ENCODE results near the gene PNPLA6.
A peak's percentile ranks its signal among the peaks of the same experiment; 100 is the strongest.
"Not testable (repeated sequence)": the region's sequence is repeated elsewhere in the genome, so short reads cannot be mapped to it uniquely, and the experiment has no call there.

Gene PNPLA6

DNA sequence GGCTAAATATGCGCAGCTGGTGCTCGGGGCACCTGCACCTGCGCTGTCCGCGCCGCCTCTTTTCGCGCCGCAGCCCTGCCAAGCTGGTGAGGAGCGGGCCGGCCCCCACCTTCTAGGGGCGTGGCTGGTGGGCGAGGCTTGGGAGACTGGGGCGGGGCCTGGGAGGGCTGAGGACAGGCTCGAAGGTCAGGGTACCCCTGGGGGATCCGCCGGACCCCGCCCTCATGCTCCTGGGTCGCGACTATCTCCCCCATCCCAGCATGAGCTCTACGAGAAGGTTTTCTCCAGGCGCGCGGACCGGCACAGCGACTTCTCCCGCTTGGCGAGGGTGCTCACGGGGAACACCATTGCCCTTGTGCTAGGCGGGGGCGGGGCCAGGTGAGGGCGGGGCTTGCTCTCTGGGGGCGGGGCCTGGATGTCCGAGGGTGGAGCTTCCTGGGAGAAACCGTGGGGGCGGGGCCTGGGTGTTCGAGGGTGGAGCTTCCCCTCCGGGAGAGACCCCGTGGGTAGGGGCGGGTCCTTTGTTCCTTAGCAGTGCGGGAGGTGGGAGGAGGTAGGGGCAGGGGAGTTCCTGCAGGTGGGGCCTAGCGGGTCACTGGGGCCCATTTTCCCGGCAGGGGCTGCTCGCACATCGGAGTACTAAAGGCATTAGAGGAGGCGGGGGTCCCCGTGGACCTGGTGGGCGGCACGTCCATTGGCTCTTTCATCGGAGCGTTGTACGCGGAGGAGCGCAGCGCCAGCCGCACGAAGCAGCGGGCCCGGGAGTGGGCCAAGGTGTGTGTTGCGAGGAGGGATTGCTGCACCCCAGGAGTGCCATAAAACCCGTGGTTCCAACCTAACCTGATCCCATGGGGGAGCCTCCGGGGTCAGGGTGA, 19.7 kb downstream of the PNPLA6 start:
- DNase-seq (ENCODE audit: low read depth), result no peak

DNA sequence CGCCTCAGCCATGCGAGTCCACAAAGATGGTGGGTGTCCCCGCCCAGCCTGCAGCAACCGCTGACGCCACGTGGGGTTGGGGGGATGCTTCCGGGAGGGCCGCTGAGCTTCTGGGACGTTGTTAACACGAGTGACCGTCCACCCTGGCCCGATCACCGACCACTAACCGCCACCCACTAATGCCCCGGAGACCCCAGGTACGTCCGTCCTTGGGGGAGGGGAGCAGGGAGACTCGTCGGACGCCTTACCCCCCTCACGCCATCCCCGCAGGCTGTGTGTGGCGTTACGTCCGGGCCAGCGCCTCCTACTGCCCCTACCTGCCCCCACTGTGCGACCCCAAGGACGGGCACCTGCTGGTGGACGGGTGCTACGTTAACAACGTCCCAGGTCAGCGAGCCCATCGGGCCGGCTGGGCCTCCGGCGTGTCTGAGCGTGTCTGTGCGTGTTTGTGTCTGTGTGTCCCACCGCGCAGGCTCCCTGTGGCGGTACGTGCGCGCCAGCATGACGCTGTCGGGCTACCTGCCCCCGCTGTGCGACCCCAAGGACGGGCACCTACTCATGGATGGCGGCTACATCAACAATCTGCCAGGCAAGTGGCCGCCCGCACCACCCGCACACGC, 21.3 kb downstream of the PNPLA6 start:
- DNase-seq (ENCODE audit: low read depth), result no peak

DNA sequence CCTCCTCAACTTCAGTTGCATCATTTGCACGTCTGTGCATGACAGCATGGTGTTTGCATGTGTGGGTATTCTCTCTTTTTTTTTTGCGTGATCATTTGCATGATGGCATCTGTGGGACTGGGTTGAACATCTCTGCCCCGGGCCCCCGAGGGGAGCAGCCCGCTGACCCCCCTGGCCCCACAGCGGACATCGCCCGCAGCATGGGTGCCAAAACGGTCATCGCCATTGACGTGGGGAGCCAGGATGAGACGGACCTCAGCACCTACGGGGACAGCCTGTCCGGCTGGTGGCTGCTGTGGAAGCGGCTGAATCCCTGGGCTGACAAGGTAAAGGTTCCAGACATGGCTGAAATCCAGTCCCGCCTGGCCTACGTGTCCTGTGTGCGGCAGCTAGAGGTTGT, 23.1 kb downstream of the PNPLA6 start:
- no peak for DNase-seq (ENCODE audit: low read depth)

DNA sequence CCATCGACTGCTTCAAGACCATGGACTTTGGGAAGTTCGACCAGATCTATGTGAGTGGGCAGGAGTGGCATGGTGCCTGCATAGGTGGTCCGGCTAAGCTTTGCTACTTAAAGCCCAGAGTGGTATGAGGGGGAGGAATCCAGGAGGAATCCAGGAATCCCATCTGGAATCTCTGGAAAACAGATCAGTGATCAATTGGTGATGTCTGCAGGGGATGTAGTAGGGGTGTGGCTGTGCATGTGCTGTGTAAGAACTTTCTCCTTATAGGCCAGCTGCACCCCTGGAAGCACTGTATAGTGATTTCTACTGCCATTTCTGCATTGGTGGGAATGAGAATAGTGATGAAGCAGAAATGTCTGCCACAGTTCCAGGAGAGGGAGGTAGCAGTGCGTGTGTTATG, 23.6 kb downstream of the PNPLA6 start:
- no peak for DNase-seq (ENCODE audit: low read depth)

DNA sequence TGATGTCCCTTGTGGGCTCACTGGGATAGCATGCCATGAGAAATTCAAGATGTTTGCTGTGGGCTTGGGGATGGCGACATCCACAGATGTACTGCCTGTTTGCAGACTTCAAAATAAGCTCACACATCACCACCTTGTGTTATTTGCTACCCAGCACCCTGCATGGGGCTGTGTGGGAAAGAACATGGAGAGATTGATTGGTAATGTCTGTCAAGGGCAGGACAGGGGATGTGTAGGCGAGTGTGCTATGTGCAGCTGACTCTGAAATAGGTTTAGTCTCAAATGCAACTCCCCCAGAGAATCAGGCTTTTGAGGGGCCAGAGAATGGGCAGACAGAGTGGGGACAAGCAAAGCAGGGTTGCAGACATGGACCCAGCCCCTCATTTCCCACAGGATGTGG, 24.7 kb downstream of the PNPLA6 start:
- DNase-seq (ENCODE audit: low read depth), result no peak

DNA sequence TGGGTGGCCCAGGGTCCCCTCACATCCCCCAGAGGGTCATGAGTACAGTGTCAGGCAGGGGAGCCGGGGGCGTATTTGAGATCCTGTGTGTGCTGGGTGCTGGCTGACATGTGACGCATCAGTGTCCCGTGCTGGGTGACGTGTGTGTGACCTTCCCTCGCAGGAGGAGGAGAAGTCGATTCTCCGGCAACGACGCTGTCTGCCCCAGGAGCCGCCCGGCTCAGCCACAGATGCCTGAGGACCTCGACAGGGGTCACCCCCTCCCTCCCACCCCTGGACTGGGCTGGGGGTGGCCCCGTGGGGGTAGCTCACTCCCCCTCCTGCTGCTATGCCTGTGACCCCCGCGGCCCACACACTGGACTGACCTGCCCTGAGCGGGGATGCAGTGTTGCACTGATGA, 25.8 kb downstream of the PNPLA6 start:
- no peak for DNase-seq (ENCODE audit: low read depth)

DNA sequence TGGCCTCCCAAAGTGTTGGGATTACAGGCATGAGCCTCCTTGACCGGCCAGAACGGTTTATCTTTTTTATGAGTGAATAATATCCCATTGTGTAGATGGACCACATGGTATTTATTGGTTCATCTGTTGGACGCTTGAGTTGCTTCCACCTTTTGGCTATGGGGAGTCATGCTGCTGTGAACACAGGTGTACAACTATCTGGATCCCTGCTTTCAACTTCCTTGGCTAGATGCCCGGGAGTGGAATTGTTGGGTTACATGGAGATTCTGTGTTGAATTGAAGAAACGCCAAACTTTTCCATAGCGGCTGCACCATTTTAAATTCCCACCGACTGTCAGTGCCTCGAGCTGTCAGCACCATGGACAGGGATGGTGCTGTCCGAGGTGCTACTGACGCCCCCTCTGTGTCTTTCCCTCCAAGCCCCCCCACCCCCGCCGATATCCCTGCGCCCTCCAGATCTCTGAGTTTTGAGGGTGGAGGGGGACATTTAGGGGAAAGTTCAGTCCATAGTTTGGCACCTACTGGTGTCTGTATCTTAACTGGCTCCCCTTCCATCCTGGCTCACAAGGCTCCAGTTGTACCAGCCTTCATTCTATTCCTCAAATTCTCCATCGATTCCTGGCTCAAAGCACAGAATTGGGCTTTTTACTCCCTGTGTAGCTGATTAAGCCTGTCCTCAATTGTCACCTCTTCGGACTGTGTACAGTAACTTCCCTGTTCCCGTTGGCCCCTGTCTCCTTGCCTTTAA, 27.3 kb downstream of the PNPLA6 start:
- DNase-seq (ENCODE audit: low read depth), result no peak

DNA sequence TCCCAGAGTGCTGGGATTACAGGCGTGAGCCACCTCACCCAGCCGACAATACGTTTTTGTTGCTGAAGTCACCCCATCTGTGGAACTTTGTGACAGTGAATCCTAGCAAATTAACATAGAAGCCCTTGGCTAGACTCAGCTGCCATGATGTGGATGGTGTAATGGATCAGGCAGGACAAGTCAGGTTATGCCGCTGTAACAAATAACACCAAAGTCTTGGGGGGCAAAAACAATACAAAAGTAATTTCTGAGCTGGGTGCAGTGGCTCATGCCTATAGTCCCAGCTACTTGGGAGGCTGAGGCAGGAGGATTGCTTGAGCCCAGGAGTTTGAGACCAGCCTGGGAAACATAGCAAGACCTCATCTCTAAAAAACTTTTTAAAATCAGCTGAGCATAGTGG, 29.3 kb downstream of the PNPLA6 start:
- no peak for DNase-seq (ENCODE audit: low read depth)

DNA sequence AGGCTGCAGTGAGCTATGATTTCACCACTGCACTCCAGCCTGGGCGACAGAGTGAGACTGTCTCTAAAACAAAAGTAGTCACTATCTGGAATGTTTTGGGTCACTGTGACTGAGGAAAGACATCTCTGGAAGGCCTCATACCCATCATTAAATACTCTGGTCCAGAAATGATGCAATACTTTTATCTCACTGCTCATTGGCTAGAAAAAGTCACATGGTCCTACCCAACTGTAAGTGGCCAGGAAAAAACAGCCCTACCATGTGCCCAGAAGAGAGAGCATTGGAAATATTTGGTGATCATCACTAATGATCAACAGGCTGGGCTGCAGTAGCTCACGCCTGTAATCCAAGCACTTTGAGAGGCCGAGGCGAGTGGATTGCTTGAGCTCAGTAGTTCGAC, 29.8 kb downstream of the PNPLA6 start:
- no peak for DNase-seq (ENCODE audit: low read depth)

DNA sequence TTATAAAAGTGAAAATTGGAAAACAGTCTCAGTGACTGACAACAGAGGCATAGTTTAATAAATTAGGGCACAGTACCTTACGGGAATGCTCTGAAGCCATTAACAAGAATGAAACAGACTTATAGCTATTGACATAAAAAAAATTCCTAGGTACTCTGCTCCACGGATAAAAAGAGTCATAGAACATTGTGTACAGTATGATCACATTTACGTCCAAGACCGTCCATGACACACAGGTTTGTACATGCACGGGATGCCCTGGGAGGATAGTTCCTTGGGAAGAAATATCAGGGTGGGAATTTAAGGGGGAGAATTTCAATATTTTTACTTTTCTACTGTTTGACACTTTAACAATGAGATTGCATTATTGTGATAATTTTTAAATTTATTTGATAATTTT, 35.2 kb downstream of the PNPLA6 start:
- no peak for DNase-seq (ENCODE audit: low read depth)

DNA sequence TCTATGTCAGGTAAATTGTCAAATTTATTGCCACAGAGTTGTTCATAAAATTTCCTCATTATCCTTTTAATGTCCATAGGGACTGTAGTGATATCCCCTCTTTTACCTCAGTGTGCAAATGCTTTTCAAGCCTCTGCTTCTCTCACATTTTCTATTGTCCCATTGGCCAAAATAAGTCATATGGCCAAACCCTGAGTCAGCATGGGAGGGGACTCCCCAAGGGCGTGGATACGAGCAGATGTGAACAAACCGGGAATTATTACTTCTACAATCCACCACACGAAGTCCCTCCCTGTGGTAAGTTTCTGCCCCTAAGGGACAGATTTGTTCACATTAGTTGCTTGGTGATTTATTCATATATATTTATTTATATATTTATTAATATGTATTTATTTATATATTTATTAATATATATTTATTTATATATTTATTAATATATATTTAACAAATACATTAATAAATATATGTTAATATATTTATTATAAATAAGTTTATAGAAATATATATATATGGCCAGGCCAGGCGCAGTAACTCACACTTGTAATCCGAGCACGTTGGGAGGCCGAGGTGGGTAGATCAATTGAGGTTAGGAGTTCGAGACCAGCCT, 40.0 kb downstream of the PNPLA6 start:
- DNase-seq (ENCODE audit: low read depth), result peak; percentile 2

DNA sequence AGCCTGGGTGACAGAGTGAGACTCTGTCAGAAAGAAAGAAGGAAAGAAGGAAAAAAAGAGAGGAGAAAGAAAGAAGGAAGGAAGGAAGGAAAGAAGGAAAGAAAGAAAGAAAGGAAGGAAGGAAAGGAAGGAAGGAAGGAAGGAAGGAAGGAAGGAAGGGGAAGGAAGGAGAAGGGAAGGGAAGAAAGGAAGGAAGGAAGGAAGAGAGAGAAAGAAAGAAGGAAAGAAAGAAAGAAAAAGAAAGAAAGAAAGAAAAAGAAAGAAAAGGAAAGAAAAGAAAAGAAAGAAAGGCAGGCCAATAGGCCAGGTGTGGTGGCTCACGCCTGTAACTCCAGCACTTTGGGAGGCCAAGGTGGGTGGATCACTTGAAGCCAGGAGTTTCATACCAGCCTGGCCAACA, 41.9 kb downstream of the PNPLA6 start:
- not testable (repeated sequence) for DNase-seq (ENCODE audit: low read depth)

DNA sequence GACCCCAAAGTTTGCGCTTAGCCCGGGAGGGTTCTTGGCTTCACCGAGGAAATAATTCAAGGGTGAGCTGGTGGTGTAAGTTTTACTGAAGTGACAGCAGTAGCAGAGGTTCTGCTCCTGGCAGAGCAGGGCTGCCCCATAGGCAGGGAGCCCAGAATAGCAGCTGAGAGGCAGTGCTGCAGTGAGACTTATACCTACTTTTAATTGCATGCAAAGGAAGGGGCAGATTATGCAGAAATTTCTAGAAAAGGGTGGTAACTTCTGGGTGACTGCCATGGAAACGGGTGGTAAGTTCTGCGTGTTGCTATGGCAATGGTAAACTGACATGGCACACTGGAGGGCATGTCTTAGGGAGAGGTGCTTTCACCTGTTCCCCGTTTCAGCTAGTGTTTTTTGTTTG, 42.6 kb downstream of the PNPLA6 start:
- no peak for DNase-seq (ENCODE audit: low read depth)

DNA sequence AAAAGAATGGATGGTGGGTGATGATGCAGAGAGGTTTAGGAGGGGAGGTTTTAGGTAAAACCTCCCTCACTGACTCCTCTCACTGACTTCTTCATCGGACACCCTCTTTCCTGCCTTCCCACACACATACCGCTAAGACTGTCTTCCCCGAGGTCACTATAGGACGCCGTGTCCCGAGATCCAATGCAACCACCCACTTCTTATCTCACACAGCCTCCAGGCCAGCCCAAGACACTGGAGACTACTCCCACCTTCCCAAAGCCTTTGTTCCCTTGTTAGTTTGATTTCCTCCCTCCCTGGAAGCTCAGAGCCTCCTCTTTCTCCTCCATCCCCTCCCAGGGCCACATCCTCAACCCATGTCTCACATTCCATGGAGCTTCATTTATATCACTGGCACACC, 43.7 kb downstream of the PNPLA6 start:
- DNase-seq (ENCODE audit: low read depth), result no peak

DNA sequence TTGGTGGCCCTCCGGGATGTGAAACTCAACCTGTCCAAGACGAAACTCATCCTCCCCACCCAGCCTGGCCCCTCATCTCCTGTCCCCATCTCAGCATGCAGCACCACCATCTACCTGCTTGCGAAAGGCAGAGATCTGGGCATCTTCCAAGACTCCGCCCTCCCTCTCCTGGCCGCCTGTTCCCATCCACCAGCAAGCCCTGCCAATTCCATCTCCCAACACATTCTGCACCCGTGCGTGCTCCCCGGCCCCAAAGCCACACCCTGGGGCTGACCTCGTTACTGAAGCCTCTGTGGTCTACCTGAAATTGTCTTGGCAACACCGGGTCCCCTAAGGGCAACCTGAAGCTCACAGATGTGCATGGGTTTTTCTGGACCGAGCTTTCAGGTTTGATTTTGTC, 46.9 kb downstream of the PNPLA6 start:
- DNase-seq (ENCODE audit: low read depth), result no peak

DNA sequence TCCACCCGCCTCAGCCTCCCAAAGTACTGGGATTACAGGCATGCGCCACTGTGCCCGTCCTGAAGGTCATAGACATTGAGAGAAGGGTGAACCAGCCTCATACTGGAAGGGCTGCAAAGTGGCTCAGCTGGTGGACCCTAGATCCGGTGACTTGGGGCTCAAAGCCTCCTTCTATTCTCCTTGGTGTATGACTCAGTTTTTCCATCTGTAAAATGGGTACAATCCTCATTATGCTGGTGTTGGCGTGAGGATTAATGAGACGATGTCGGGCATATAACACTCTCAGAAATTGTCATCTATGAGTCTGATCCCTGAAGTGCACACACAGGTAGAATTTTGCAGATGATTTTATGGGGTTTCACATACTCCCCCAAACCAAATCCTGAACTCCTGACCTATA, 54.3 kb downstream of the PNPLA6 start:
- DNase-seq (ENCODE audit: low read depth), result no peak

DNA sequence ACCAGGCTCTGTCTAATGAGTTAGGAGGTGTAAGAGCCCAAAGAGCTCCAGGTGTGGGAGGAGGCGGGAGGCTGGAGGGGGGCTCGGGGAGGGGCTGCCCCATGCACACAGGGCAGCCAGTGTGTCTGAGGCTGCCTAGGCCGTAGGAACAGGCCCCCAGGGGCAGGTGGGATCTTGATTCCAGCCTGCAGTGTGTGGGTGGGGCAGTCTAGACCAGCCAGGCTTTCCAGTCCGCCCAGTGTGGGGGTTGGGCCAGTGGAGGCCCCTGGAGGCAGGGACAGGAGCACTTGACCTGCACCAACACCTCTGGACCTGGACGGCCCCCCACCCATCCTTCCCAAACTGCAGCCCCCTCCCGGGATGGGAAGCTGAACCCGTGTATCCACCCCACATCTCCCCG, 54.7 kb downstream of the PNPLA6 start:
- no peak for DNase-seq (ENCODE audit: low read depth)

DNA sequence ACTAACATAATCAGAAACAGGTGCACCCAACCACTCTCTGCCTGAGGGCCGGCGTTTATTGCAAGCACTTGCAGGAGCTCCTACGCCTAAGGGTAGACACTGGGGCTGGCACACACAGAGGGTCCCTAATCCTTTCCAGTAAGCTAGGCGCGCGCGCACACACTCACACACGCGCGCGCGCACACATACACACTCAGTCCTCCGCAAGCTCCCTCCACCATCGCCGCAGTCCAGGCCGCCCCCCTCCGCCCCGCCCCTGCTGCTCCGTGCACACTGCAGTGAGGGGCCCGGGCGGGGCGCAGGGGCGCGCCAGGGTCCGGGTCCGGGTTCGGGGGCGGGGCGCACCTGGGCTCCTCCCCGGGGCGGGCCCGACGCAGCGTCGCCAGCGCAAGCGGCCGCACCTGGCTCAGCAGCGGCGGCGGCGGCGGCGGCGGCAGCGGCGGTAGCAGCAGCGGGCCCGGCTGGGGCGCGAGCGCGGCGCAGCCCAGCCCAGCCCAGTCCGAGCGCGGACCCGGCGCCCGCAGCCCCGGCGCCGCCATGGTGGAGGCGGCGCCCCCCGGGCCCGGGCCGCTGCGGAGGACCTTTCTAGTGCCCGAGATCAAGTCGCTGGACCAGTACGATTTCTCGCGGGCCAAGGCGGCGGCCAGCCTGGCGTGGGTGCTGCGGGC, 60.1 kb downstream of the PNPLA6 start, which contains the start of gene CAMSAP3:
TSS of gene CAMSAP3 (plus strand) at position 398 of the 668 bp plus-strand sequence. CDS start at position 538, 140 bp downstream.
- no peak for DNase-seq (ENCODE audit: low read depth)

DNA sequence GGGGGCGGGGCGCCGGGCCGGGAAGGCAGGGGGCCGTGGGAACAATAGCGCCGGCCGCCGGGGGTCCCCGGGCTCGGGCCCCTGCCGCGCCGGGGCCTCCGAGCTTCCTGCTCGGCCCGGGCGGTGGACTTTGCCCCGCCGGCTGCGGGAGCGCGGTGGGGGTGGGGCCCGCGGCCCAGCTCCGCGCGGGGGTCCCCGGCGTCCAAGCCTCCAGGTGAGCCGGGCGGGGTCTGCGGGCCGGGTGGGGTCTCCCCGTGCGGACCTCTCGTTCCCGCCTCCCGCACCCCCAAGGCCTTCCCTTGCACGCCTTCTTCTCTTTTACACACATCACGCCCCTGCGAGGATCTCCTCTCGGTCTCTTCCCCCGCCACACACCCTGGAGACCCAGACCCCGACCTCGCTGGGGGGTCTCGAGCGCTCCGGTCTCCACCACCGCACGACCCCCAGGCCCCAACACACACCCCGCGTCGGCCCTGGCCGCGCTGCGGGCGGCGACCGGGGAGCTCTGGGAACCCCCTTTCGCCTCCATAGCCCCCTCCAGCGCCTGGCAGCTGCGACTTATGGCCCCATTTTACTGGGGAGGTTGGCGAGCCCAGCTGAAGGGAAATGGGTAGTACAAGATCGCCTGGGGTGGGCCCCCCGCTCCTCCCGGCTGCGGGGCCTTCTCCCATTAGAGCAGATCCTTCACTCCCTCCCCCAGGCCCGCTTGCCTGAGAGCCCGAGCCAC, 60.9 kb downstream of the PNPLA6 start:
- no peak for DNase-seq (ENCODE audit: low read depth)

DNA sequence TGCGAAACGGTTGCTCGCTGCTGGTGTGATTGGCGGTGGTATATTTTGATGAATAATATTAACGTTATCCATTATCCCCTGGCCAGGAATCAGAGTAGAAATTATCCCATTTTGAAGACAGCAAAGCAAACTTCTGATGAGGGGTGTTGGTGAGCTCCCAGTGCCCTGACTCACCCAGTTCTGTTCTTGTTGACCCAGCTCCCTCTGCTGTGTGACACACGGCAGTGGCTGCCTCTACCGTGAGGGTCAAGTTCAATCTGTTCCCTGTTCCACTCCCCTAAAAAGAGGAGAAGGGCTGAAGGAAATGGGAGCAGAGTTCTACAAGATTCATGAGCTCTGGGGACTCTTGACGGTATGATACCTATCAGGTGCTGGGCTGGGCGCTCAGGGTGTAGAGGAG, 62.2 kb downstream of the PNPLA6 start:
- DNase-seq (ENCODE audit: low read depth), result no peak

DNA sequence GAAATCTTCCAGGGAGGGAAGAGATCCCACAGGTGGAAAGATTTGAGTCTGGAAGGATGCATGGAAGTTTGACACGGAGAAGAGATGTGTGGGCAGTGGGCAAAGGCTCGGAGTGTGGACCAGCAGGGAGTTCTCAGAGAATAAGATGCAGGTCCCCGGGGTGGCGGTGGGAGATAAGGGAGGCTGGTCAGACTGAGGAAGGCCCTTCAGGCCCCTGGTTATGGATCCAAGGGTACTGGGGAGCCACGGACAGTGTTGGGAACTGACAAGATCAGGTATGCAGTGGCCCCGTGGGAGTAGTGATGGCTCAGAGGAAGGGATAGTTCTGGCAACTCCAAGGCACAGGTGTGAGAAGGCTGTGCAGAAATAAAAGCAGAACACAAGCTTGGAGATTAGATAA, 62.7 kb downstream of the PNPLA6 start:
- DNase-seq (ENCODE audit: low read depth), result no peak

Data from stromal cell of bone marrow (primary cell).